GM12874 (cell line): ENCODE measurements around the gene SOS2.

Experiments
- CTCF ChIP-seq: IDR thresholded peaks from 2 replicates; pipeline ENCODE4 v1.5.1; 2011; ENCODE audit warnings: low read depth, mild to moderate bottlenecking, control low read depth, low read length, moderate library complexity; ENCODE audit not compliant: insufficient read depth

Gene SOS2

DNA sequence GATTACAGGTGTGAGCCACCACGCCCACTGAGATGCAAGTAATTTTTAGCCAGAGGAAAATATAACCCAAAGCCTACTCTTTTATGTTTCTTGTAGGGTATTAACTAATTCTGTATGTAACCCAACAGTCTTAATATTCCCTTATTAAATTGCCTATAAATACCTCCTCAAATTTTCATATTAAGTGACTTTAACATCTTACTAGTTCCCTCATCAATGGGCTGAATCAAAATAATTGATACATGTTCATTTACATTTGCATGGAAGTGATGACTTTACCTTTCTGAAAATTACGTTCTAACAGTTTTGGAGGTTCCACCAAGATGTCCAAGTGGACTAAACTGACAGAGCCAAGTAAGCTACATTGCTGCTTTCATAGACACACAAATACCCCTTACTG, 3.1 kb downstream of the SOS2 start:
- TF ChIP-seq CTCF, result no peak

DNA sequence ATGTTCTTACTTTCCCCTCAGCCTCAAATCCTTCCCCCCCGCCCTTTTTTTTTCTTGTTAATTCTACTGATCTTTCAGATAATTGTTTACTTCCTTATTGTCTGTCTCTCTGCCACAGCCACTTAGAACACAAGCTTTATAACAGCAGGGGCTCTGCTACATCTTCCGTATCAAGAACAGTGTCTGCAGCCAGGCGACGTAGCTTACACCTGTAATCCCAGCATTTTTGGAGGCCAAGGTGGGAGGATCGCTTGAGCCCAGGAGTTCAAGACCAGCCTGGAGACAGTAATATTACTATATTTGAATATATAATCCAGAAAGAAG, 5.4 kb downstream of the SOS2 start:
- TF ChIP-seq CTCF, result no peak

DNA sequence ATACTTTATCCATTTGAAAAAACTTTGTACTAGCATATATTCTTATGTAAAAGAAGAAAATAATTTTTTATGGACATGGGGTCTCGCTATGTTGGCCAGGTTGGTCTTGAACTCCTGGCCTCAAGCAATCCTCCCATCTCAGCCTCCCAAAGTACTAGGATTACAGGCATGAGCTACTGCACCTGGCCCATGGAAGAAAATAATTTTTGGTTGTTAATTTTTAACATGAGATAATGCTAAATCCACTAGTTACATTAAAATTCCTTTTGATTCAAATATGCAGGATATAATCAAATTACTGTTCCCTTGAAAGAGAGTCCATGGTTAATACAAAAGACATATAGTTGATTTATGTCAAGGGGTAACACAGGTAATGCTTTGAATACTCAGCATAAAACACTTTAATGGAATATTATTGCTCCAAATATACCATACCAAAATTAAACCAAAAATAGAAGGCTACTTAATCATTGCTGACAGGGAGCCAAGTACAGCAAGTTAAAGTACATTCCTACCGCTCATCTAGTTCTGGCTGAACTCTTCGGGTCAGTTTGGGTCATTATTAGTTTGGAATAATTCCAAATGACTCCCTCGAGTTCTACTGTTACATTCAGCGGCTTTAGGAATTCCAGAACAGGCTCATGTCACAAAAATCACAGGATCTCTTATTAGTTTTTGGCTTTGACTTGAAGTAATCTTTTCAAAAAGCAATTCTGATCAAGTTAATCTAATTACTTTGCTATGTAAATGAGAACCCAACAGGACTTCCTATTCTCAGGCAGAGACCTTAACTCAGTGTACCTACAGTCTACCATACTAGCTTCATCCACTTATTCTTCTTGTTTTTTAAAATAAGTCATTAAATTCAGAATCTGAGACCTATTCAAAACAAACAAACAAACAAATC, 6.1 kb downstream of the SOS2 start:
- no peak for TF ChIP-seq CTCF

- no peak for TF ChIP-seq CTCF
Measured at GRCh38 chr14:50222055-50222613, 9.2 kb downstream of the SOS2 start.

DNA sequence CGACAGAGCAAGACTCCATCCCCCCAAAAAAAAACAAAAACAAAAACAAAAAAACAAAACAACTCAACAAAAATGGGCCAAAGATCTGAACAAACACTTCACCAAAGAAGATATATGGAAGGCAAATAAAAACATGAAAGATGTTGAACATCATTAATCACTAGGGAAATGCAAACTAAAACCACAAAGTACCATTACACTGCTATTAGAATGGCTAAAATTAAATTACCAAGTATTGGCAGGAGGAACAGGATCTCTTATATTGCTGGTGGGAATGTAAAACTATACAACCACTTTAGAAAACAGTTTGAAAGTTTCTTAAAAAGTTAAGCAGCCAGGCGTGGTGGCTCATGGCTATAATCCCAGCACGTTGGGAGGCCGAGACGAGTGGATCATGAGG, 12.9 kb downstream of the SOS2 start:
- no peak for TF ChIP-seq CTCF

DNA sequence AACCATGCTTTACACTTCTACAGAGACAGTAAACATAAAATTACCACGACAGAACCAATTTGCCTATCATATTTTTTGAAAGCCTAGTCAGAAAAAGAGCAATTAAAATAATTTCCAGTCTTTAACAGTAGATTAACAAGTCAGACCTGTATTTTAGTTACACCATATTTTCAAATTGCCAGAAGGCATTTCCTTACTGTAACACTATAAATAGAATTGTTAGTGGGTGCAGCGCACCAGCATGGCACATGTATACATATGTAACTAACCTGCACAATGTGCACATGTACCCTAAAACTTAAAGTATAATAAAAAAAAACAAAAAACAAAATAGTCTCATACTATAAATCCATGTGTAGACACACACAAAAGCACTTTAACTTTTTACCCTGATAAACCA, 16.0 kb downstream of the SOS2 start:
- no peak for TF ChIP-seq CTCF

GRCh38 chr14:50213795-50214194, 17.6 kb downstream of the SOS2 start:
- TF ChIP-seq CTCF, result no peak
